Fibroblast of skin of right biceps (primary cell): ENCODE measurements around the gene FOXJ3.

ENCODE experiments used
- DNase-seq: peaks from one replicate; pipeline ENCODE4 v3.0.0-alpha.2; 2013

Gene FOXJ3

DNA sequence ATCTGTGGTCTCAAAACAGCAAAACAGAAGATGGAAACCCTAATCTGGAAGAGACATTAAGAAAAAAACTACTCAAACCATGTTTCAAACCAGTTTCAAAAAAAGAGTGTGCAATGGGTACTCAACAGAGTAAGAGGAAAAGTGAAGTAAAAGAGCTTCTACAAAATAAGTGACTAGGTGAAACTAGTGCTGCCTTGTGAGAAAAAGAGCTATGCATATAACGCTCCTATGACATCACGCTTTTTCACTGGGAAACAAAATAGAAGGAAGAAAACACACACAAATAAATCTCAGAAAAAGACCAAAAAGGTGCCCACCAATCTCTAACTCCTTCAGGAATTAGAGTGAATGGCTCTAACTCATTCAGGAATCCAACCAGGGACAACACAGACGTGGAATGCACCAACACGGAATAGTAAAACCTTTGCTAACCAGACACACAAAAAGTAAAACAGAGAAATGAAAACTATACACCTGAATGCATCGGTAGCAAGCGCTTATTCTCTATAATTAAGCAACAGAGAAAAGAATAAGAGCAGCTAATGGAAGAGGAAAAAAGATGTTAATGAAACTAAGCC, 1.3 kb downstream of the FOXJ3 start:
- no peak for DNase-seq

DNA sequence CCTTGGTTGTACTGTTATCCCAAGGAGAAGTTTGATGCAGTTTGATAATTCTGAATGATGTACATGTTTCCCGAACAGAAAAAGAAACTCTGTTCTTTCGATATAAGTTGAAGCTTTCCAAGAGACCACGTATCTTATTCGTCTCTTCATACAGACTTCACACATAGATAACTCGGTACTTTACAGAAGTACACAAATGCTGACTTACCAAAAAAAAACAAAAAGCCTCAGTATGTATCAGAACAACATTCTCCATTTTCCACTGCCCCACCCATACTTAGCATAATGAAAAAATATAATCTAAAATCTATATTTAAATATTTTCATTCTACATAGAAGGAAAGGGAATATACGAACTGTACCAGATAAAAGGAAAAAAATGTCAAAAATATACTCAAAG, 2.2 kb downstream of the FOXJ3 start:
- DNase-seq, result no peak

DNA sequence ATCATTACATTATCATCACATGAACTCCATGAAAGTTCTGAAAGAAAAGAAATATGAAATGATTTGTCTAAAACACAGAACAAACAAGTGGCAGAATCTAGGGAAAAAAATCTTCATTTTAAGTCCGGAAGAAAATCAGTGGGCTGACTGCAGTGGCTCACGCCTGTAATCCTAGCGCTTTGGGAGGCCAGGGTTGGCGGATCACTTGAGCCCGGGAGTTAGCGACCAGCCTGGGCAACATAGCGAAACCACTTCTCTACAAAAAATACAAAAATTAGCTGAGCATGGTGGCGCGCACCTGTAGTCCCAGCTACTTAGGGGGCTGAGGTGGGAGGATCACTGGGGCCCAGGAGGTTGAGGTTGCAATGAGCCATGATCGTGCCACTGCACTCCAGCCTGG, 4.8 kb downstream of the FOXJ3 start:
- no peak for DNase-seq

DNA sequence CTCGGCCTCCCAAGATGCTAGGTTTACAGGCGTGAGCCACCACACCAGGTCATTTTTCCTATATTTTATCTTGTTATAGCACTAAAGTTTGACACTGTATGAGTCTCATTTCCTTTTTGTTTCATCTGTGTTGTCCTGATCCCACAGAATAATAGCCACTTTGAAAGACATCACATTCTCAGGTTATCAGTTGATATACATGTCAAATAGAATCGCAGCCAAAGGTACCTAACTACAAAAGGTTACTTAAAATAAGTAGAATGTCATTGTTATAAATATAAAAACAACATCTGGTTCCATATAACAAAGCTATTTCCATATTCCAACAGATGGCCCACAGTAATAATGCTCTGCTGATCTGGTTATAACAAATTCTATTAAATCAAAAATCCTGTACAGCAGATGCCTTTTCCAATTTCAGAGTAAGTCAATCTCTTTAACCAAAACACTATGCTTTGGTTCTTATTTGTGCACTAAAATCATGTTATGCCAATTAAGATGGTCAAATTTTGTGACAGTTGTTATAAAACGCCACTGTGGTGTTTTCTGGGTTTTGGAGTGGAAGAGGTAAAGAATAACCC, 6.0 kb downstream of the FOXJ3 start:
- no peak for DNase-seq

DNA sequence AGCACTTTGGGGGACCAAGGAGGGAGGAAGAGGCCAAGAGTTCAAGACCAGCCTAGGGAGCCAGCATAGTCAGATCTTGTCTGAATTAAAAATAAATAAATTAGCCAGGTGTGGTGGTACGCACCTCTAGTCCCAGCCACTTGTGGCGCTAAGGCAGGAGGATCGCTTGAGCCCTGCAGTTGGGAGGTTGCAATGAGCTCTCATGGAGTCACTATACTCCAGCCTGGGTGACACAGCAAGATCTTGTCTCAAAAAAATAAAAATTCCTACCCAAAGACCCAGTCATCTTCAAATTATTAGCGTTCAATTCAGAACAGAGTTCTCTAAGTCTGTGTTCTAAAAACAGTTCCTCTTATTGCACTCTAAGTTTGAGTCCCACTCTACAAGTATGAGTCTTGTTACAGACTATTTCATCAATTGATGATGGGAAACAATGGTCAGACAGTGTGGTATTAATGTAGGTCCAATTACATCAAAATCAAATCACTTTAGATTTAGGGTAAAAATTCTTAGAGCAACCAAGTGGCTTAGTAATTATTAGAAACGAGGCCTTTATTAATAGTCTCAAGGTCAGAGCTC, 6.9 kb downstream of the FOXJ3 start:
- no peak for DNase-seq

DNA sequence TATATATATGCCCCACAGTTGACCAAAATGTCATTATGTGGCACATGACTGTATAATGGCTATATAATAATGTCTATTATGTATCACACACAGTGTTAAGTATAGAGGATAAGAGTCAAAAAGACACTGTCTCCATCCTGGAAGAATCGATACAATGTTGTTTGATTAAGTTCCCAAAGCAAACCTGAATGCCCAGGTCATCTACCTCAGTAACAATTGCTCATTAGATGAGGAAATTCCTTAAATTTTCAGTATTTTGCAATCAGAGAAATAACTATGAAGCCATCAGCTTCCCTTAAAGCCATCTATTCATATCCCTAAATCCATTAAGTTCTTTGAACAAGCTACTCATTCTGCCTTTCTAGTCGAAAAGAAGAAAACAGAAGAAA, 10.0 kb downstream of the FOXJ3 start:
- DNase-seq, result no peak

DNA sequence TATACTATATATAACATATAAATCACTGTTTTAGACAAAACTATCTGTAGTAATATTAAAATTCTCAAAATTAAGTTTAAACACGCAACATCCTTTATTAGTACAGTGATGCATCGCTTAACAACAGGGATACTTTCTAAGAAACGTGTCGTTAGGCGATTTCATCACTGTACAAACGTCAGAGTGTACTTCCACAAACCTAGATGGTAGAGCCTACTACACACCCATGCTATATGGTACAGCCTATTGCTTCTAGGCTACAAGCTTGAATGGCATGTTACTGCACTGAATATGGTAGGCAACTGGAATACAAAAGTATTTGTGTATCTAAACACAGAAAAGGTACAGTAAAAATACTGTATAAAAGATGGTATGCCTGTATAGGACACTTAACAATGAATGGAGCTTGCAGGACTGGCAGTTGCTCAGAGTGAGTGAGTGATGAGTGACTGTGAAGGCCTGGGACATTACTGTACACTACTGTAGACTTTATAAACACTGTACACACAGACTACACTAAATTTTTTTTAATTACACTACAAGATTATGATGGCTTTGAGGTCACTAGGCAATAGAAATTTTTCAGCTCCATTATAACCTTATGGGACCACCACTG, 10.5 kb downstream of the FOXJ3 start:
- DNase-seq, result no peak

DNA sequence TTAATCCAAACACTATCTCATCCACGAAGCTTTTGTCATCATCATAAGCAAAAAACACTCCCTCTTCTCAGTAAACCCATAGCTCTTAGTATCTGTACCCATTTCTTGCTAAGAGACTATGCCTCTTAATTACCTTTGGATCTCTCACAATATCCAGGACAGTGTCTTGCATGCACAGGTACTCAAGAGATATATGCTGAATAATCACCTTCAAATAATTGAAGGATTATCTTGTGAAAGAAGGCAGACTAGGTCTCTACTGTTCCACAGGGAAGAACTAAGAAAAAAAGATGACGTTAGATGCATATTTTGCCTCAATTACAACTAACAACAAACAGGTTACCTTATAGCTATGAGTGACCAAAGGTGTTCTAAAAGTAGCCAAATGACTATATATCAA, 11.5 kb downstream of the FOXJ3 start:
- no peak for DNase-seq

DNA sequence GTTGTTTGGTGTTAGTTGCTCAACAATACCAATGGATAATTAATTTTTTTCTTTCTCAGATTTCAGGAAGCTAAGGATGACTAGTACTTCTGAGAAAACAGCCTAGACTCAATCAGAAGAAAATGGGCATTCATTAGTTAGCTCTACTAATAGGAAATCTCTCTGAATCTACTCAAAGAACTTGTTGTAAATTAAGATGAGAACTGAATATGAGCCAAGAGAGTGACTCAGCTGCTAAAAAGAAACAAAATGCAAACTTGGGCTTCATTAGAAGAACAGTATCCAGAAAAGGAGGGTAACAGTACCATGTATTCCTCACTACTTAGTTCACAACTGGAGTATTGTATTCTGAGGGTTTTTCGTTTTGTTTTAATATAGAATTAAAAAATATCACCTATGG, 12.5 kb downstream of the FOXJ3 start:
- peak; percentile 54 for DNase-seq

DNA sequence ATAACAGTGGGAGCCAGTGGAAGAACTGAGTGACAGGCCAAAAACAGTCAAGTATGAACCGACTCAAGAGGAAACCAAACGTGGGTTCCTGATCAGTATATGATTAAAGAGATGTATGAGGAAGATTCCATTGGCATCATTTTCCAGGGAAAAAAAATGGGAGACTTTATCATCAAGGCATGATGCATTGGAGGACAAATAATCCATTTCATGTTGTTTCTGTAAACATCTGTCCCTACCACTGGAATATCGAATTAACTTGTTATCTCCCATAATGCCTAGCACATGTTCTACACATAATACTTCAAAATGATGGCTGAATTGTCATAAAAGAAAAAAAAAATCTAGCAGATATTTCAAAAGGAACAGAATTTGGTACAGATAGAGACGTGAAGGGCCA, 13.3 kb downstream of the FOXJ3 start:
- no peak for DNase-seq

DNA sequence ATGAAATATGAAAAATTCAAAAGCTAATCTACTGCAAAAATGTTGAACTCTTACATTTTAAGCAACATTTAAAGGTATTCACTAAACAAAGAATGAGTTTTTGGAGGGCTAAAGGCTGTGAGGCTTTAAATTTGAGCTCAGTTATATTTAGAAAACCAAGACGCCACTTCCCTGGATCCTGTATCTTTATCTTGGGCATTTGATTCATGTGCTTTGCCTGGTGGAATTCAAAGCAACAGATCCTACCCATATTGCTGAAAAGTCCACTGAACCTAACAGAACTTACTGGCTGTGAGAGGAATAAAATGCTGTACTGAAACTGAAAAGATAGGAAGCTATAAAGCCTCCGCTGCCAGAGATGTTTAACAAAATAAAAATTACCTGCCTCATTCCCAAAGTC, 14.3 kb downstream of the FOXJ3 start:
- DNase-seq, result no peak

DNA sequence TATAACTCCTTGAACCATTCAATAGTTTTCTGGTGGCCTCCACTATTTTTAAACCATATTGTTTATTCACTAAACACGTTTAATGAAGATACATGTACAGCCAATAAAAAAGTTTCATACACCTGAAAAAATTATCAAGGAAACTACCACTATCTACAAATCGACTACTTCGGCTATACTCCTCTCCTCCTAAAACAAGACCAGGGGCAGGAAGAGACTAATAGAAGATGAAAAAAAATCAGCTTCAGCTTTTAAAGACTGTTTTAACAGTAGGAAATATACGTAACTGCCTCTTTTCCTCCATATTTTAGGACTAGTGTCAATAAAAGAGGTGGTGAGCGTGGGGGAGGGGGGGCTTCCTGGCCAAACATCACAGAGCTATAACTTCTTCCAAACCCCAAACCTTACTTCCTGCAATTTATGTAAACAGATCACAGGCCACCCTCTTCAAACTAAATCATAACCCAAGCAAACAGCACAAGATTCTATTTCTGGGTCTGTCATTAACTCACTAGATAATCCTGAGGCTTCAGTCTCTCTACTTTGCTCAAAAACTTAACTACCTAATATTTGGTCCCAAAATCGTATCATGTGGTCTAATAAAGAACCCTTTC, 15.1 kb downstream of the FOXJ3 start:
- no peak for DNase-seq

DNA sequence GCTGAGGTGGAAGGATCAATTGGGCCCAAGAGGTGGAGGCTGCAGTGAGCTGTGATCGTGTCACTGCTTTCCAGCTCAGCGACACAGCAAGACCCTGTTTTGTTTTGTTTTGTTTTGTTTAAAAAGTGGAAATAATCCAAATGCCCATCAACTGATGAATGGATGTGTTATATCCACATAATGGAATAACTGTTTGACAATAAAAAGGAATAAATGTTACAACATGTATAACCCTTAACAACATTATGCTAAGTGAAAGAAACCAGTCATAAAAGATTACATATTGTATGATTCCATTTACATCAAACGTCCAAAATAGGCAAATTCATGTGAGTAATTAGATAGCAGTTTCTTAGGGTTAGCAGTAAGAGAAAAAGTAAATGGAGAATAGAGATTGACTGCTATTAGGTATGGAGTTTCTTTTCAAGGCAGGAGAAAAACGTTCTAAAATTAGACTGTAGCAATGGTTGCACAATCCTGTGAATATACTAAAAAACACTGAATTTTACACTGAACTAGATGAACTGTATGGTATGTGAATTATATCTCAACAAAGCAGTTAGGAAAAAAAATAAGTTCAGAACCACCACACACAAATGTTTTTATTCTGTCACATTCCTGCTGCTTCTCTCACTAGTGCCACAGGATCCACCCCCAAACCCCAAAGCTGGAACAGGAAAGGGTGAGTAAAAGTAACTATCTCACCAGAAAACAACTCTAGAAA, 15.7 kb downstream of the FOXJ3 start:
- DNase-seq, result peak; percentile 83

DNA sequence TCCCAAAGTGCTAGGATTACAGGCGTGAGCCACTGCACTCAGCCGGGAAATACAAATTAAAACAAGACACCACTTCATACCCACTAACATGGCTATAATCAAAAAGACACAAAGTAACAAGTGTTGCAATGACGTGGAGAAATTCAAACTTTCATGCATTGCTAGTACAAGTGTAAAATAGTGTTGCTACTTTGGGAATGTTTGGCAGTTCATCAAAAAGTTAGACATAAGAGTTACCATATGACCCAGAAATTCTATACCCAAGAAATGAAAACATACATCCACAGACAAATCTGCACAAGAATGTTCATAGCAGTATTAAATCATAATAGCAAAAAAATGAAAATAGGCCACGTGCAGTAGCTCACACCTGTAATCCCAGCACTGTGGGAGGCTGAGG, 16.4 kb downstream of the FOXJ3 start:
- peak; percentile 67 for DNase-seq

DNA sequence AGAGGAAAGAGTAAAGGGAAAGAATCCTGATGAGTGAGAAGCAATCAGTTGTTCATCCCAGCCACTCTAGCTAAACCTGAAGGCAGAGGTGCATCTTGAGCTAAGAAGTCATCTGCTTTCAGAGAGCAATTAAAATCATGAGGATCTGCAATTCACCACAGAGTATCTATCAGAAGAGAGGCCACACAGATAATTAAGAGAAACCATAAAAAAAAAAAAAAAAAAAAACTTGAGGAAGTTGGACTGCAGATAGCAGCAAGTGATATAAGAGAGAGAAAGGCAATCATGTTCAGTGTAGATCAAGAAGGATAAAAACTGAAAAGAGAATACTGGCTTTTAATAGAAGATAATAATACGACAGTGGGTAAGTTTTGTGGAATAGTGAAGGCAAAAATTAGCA, 17.7 kb downstream of the FOXJ3 start:
- DNase-seq, result no peak

DNA sequence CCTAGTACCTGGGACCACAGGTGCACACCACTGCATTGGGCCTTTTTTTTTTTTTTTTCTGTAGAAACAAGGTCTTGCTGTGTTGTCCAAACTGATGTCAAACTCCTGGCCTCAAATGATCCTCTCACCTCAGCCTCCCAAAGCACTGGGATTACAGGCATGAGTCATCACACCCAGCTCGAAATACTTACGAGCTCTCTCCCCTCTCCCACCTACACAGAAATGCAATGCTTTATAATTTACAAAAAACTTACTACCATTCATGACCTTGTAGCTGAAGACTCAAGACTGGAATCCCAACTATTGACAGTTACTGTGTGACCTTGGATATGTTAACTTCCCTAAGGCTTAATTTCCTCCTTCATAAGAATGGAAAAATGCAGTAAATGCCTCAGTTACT, 18.7 kb downstream of the FOXJ3 start:
- DNase-seq, result no peak

DNA sequence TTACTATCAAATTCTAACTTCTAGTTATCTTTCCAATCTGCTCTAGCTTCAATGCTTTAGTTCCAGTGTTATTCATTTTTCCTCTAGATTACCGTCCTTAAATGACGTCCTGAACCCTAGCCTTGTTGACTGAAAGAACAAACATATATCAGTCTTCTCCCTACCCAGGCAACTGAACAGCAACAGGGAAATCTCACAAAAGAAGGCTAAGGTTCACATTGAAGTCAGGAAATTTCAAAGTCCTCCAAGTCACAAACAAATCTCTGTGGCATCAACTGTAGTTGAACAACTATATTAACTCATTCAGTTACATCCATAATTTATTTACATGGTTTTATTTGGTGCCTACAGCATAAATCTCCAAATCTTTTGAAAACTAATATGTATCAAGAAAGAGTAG, 19.5 kb downstream of the FOXJ3 start:
- DNase-seq, result no peak

DNA sequence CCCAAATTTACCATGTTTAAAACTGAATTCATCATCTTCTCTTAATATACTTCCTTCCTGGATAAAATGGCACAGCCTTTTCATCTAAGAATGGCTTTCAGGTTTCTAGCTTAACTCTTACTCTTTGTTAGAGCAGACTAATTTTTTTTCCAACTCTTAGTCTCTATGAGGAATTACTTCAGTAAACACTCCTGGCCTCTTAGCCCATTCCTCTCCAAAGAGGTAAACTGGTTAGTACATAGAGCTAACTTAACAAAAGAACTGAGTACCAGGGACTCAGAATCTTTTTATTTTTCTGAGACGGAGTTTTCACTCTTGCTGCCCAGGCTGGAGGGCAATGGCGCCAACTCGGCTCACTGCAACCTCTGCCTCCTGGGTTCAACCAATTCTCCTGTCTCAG, 21.1 kb downstream of the FOXJ3 start:
- no peak for DNase-seq

DNA sequence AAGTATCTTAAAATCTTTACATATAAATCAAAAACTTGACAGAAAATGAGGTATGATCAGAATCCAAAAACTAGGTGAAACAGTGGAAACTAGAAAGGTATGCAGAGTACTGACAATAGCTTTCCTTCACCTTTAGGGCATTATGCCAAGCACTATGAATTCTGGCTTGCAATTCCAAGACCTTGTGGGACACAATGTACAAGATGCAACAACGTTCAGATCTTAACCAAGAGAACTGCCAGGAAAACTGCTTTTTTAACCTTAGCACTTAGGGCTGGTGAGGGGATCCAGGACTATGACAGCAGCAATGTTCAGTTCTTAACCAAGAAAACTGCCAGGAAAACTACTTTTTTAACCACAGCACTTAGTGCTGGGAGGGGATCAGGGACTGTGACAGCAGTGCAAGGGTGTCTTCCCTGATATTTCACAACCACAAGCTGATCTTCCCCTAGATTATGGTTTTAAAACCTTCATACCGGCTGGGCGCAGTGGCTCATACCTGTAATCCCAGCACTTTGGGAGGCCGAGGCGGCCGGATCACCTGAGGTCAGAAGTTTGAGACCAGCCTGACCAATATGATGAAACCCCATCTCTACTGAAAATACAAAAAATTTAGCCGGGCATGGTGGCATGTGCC, 22.3 kb downstream of the FOXJ3 start:
- DNase-seq, result no peak

DNA sequence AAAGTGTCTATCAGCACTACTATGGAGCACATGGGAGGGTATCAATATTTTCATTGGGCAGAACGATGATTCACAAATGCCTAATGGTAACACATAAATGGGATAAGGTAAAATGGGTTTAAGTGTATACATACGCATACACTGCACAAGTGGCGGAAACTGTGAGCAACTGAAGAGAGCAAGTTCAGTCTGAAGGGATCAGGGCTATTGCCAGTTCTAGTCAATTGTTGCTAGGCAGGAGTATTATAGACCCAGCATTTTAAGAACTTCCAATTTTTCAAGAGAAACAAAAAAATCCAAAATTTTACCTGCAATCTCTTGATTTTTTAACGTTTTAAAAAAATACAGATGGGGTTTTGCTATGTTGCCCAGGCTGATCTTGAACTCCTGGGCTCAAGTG, 23.1 kb downstream of the FOXJ3 start:
- no peak for DNase-seq

DNA sequence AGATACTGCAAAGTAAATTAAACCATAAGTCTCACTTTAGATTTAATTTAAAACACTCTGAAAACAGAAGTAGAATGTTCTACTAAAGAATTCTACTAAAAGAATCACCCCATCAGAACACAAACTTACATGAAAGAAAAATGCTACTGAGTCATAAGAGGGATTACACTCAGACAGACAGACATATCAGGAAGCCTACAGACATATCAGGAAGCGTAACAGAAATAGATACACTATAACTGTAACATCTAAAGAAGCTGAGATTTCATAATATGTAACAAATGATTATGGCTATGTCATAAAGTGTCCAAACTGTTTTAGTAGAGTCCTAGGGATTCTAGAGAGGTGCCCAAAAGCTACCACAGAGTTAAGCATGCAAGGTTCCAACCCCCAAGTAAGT, 23.9 kb downstream of the FOXJ3 start:
- peak; percentile 40 for DNase-seq

DNA sequence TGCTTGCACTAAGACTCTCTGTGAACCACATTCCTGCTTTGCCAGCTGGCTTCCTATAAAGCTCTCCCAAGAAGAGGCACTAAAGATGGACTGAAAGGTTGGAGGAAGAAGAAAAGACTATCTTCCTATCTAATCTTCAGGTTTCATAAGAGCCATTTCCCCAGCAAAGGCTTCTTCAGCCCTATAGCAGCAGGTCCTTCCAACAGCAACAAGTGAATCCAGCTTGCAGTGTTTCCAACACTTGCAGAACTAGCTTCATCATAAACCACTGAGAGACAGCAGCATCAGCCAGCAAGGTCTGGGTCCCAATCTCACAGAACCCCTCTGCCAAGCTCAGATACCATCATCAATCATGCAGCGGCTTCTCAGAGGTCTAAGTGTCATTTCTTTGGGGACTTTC, 28.1 kb downstream of the FOXJ3 start:
- DNase-seq, result no peak

DNA sequence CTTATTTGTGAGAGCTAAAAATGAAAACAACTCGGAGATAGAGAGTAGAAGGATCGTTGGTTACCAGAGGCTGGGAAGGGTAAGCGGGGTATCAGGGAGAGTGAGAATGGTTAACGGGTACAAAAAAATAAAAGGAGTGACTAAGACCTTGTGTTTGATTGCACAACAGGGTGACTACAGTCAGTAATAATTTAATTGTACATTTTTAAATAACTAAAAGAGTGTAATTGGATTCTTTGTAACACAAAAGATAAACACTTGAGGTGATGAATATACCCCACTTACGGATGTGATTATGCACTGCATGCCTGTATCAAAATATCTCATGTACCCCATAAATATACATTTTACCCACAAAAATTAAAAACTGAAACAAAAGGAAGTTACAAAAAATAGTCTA, 29.4 kb downstream of the FOXJ3 start:
- DNase-seq, result no peak
